ENCODE data around the gene RAB3D.
"Not testable (repeated sequence)": the region's sequence is repeated elsewhere in the genome, so short reads cannot be mapped to it uniquely, and the experiment has no call there.

RAB3D gene

GRCh38 chr19:11355160-11356073 lies 16.0 kb upstream of the RAB3D start, which contains the start of gene PLPPR2:
Gene PLPPR2, plus strand, starts transcription at chr19:11355432. Its CDS starts 2,242 bp downstream, at chr19:11357674.
- Histone ChIP-seq H3K9ac (ENCODE audit: low read length in 2 of 2) (peak within 1 kb of the TSS; percentile 66 to 80), H3K9me3 (ENCODE audit: control insufficient read depth in 2 of 2, low read length in 2 of 2) (no peaks in the 10 kb centered on the region), H3K4me3 (ENCODE audit: low read length in 2 of 2) (peak within 1 kb of the TSS; percentile 81 to 88), H3K27ac (ENCODE audit: low read length) (peak within 1 kb of the TSS; percentile 62), H3K36me3 (ENCODE audit: control insufficient read depth in 2 of 2, insufficient read depth in 2 of 2, low read length in 2 of 2) (peaks cover 7 to 12% of the 10 kb centered on the region in 2 donors), H3K4me1 (ENCODE audit: control insufficient read depth, insufficient read depth, low read length) (peaks cover 13% of the 10 kb centered on the region), H3K27me3 (ENCODE audit: control insufficient read depth in 1 of 2, insufficient read depth in 2 of 2, low read length in 2 of 2) (no peaks in the 10 kb centered on the region)

GRCh38 chr19:11354102-11354501 lies 14.6 kb upstream of the RAB3D start:
- not testable (repeated sequence) for H3K9ac ChIP-seq (ENCODE audit: low read length in 2 of 2); H3K27me3 ChIP-seq (ENCODE audit: control insufficient read depth in 1 of 2, insufficient read depth in 2 of 2, low read length in 2 of 2); H3K36me3 ChIP-seq (ENCODE audit: control insufficient read depth in 2 of 2, insufficient read depth in 2 of 2, low read length in 2 of 2); H3K27ac ChIP-seq (ENCODE audit: low read length); H3K4me3 ChIP-seq (ENCODE audit: low read length in 2 of 2); H3K9me3 ChIP-seq (ENCODE audit: control insufficient read depth in 2 of 2, low read length in 2 of 2)
- H3K4me1 ChIP-seq (ENCODE audit: control insufficient read depth, insufficient read depth, low read length), result peaks cover 13% of the 10 kb centered on the region

DNA sequence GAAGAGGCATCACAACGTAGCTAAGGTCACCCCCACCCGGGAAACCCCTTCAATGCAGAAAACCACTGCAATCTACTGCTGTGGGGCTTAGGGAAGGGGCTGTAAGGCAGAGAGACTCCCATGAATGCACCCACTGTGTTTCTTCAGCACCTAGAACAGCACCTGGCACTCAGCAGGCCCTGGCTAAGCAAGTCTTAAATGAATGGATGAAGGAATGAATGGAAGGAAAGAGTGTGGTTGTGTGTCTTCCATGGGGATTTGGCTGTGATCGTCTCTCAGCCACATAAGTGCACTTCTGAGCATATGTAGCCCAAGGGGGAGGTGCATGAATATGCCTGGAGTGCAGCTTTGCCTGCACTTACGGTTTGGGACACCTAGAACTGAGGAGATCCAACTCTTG lies 9.7 kb upstream of the RAB3D start:
- Histone ChIP-seq H3K9me3 (ENCODE audit: control insufficient read depth in 2 of 2, low read length in 2 of 2) (peaks cover 0 to 7% of the 10 kb centered on the region in 2 donors), H3K36me3 (ENCODE audit: control insufficient read depth in 2 of 2, insufficient read depth in 2 of 2, low read length in 2 of 2) (peaks cover 2% of the 10 kb centered on the region in 2 donors), H3K4me3 (ENCODE audit: low read length in 2 of 2) (no peak overlapping the region), H3K27ac (ENCODE audit: low read length) (no peak overlapping the region), H3K27me3 (ENCODE audit: control insufficient read depth in 1 of 2, insufficient read depth in 2 of 2, low read length in 2 of 2) (no peaks in the 10 kb centered on the region), H3K9ac (ENCODE audit: low read length in 2 of 2) (no peak overlapping the region), H3K4me1 (ENCODE audit: control insufficient read depth, insufficient read depth, low read length) (peaks cover 25% of the 10 kb centered on the region)

GRCh38 chr19:11347546-11348039 lies 8.1 kb upstream of the RAB3D start:
- no peak overlapping the region for H3K4me3 ChIP-seq (ENCODE audit: low read length in 2 of 2)
- H3K9ac ChIP-seq (ENCODE audit: low read length in 2 of 2), result no peak overlapping the region
- H3K27me3 ChIP-seq (ENCODE audit: control insufficient read depth in 1 of 2, insufficient read depth in 2 of 2, low read length in 2 of 2), result no peaks in the 10 kb centered on the region
- H3K27ac ChIP-seq (ENCODE audit: low read length), result no peak overlapping the region
- H3K36me3 ChIP-seq (ENCODE audit: control insufficient read depth in 2 of 2, insufficient read depth in 2 of 2, low read length in 2 of 2), result peaks cover 2 to 5% of the 10 kb centered on the region in 2 donors
- peaks cover 0 to 7% of the 10 kb centered on the region in 2 donors for H3K9me3 ChIP-seq (ENCODE audit: control insufficient read depth in 2 of 2, low read length in 2 of 2)
- peaks cover 30% of the 10 kb centered on the region for H3K4me1 ChIP-seq (ENCODE audit: control insufficient read depth, insufficient read depth, low read length)

- peaks cover 30% of the 10 kb centered on the region for H3K4me1 ChIP-seq (ENCODE audit: control insufficient read depth, insufficient read depth, low read length)
- peak within 1 kb of the TSS; percentile 91 to 93 for H3K9ac ChIP-seq (ENCODE audit: low read length in 2 of 2)
- H3K4me3 ChIP-seq (ENCODE audit: low read length in 2 of 2), result peak within 1 kb of the TSS; percentile 87 to 93
- H3K27ac ChIP-seq (ENCODE audit: low read length), result peak within 1 kb of the TSS; percentile 87
- H3K27me3 ChIP-seq (ENCODE audit: control insufficient read depth in 1 of 2, insufficient read depth in 2 of 2, low read length in 2 of 2), result no peaks in the 10 kb centered on the region
- peaks cover 2 to 13% of the 10 kb centered on the region in 2 donors for H3K36me3 ChIP-seq (ENCODE audit: control insufficient read depth in 2 of 2, insufficient read depth in 2 of 2, low read length in 2 of 2)
- peaks cover 0 to 7% of the 10 kb centered on the region in 2 donors for H3K9me3 ChIP-seq (ENCODE audit: control insufficient read depth in 2 of 2, low read length in 2 of 2)
Observed at GRCh38 chr19:11346104-11346940, 6.9 kb upstream of the RAB3D start, which contains the start of the genes CCDC159 and TMEM205. Gene CCDC159, plus strand, starts transcription at chr19:11346519. Its CDS starts 88 bp downstream, at chr19:11346607. Gene TMEM205, minus strand, starts transcription at chr19:11346268. Its CDS starts 649 bp downstream, at chr19:11345619.

DNA sequence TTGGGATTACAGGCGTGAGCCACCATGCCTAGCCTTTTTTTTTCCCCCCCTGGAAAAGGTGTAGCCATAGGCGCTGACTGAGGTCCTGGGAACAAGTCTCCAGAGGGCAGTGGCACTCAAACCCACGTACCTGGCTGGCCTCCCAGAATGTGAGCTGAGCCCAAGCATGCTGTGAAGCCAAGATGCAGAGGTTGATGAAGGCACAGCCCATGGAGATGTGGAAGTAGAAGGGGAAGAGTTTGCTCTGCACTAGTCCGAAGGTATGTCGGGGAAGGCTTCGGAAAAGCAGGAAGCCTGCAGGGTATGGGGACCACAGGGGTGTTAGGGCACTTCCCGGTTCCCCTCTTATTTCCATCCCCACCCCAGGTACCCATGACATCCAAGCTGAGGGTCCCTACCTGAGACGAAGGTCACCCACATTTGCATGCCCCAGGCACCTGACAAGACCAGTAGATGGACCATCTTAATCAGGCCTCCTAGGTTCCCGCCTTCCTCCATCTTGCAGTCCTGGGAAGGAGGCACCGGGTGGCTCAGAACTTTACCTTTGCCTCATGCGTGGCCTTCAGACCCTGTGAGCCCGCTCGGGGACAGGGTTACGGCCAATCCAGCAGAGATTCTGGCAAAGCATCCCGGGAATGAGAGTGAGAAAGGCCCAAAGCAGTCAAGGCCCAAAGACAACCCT lies 5.8 kb upstream of the RAB3D start:
- peak overlapping the region; percentile 91 to 93 for H3K9ac ChIP-seq (ENCODE audit: low read length in 2 of 2)
- peak overlapping the region; percentile 87 to 93 for H3K4me3 ChIP-seq (ENCODE audit: low read length in 2 of 2)
- H3K27ac ChIP-seq (ENCODE audit: low read length), result peak overlapping the region; percentile 87
- H3K36me3 ChIP-seq (ENCODE audit: control insufficient read depth in 2 of 2, insufficient read depth in 2 of 2, low read length in 2 of 2), result peaks cover 2 to 12% of the 10 kb centered on the region in 2 donors
- no peaks in the 10 kb centered on the region for H3K27me3 ChIP-seq (ENCODE audit: control insufficient read depth in 1 of 2, insufficient read depth in 2 of 2, low read length in 2 of 2)
- peaks cover 0 to 7% of the 10 kb centered on the region in 2 donors for H3K9me3 ChIP-seq (ENCODE audit: control insufficient read depth in 2 of 2, low read length in 2 of 2)
- peaks cover 30% of the 10 kb centered on the region for H3K4me1 ChIP-seq (ENCODE audit: control insufficient read depth, insufficient read depth, low read length)

DNA sequence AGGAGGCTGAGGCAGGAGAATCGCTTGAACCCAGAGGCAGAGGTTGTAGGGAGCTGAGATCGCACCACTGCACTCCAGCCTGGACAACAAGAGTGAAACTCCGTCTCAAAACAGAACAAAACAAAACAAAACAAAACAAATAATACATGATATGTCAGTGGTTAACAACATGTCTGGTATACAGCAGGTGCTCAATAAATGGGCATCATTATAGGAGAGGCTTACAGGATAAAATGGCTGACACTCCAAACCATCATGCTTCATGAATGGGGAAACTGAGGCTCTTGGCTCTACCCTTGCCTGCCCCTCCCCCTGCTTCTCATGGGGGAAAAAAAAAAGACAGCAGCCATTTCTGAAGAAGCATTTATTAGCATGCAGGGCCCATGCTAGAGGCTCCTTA lies 3.0 kb upstream of the RAB3D start:
- no peak overlapping the region for H3K4me3 ChIP-seq (ENCODE audit: low read length in 2 of 2)
- no peaks in the 10 kb centered on the region for H3K9me3 ChIP-seq (ENCODE audit: control insufficient read depth in 2 of 2, low read length in 2 of 2)
- H3K9ac ChIP-seq (ENCODE audit: low read length in 2 of 2), result no peak overlapping the region
- no peaks in the 10 kb centered on the region for H3K27me3 ChIP-seq (ENCODE audit: control insufficient read depth in 1 of 2, insufficient read depth in 2 of 2, low read length in 2 of 2)
- H3K27ac ChIP-seq (ENCODE audit: low read length), result no peak overlapping the region
- peaks cover 0 to 12% of the 10 kb centered on the region in 2 donors for H3K36me3 ChIP-seq (ENCODE audit: control insufficient read depth in 2 of 2, insufficient read depth in 2 of 2, low read length in 2 of 2)
- H3K4me1 ChIP-seq (ENCODE audit: control insufficient read depth, insufficient read depth, low read length), result peaks cover 44% of the 10 kb centered on the region

DNA sequence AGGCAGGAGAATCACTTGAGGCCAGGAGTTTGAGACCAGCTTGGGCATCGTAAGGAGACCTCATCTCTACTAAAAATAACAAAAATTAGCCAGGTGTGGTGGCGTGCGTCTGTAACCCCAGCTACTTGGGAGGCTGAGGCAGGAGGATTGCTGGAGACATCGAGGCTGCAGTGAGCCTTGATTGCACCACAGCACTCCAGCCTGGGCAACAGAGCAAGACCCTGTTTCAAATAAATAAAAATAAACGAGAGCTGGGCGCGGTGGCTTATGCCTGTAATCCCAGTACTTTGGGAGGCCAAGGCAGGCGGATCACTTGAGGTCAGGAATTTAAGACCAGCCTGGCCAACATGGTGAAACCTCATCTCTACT lies 626 bp upstream of the RAB3D start:
- H3K9ac ChIP-seq (ENCODE audit: low read length in 2 of 2), result peak overlapping the region in 1 of 2 donors; percentile 72
- peak overlapping the region; percentile 58 for H3K27ac ChIP-seq (ENCODE audit: low read length)
- not testable (repeated sequence) for H3K9me3 ChIP-seq (ENCODE audit: control insufficient read depth in 2 of 2, low read length in 2 of 2); H3K27me3 ChIP-seq (ENCODE audit: control insufficient read depth in 1 of 2, insufficient read depth in 2 of 2, low read length in 2 of 2)
- peak overlapping the region; percentile 35 to 80 for H3K4me3 ChIP-seq (ENCODE audit: low read length in 2 of 2)
- peaks cover 27% of the 10 kb centered on the region for H3K4me1 ChIP-seq (ENCODE audit: control insufficient read depth, insufficient read depth, low read length)
- H3K36me3 ChIP-seq (ENCODE audit: control insufficient read depth in 2 of 2, insufficient read depth in 2 of 2, low read length in 2 of 2), result peaks cover 9 to 26% of the 10 kb centered on the region in 2 donors

- H3K4me3 ChIP-seq (ENCODE audit: low read length in 2 of 2), result peak overlapping the region; percentile 35 to 80
- H3K4me1 ChIP-seq (ENCODE audit: control insufficient read depth, insufficient read depth, low read length), result peaks cover 15% of the 10 kb centered on the region
- peak overlapping the region; percentile 63 to 68 for H3K9ac ChIP-seq (ENCODE audit: low read length in 2 of 2)
- peaks cover 17 to 36% of the 10 kb centered on the region in 2 donors for H3K36me3 ChIP-seq (ENCODE audit: control insufficient read depth in 2 of 2, insufficient read depth in 2 of 2, low read length in 2 of 2)
- no peaks in the 10 kb centered on the region for H3K9me3 ChIP-seq (ENCODE audit: control insufficient read depth in 2 of 2, low read length in 2 of 2)
- H3K27me3 ChIP-seq (ENCODE audit: control insufficient read depth in 1 of 2, insufficient read depth in 2 of 2, low read length in 2 of 2), result no peaks in the 10 kb centered on the region
- H3K27ac ChIP-seq (ENCODE audit: low read length), result peak overlapping the region; percentile 58
Observed at GRCh38 chr19:11338569-11339253, 746 bp downstream of the RAB3D start.

Measured in stomach smooth muscle (tissue), 2 donors.